ENCODE measurements around the gene LRRC75A.

Gene LRRC75A

GRCh38 chr17:16492613-16493530, 879 bp upstream of the LRRC75A start:
- no peak for DNase-seq

- DNase-seq = no peak
These were observed 776 bp downstream of the LRRC75A start for GRCh38 chr17:16491131-16491702.

- no peak for DNase-seq
These were observed 2.6 kb downstream of the LRRC75A start for GRCh38 chr17:16489431-16489830.

GRCh38 chr17:16488968-16489337, 3.0 kb downstream of the LRRC75A start:
- no peak for DNase-seq

GRCh38 chr17:16488186-16488967, 3.6 kb downstream of the LRRC75A start:
- no peak for DNase-seq

GRCh38 chr17:16486373-16487250, 5.4 kb downstream of the LRRC75A start:
- peak; percentile 63 for DNase-seq

- no peak for DNase-seq
These were observed 7.4 kb downstream of the LRRC75A start for GRCh38 chr17:16484445-16485175.

- DNase-seq = no peak
These were observed 8.9 kb downstream of the LRRC75A start for GRCh38 chr17:16483021-16483645.

- DNase-seq = no peak
These were observed 9.7 kb downstream of the LRRC75A start for GRCh38 chr17:16482253-16482652.

GRCh38 chr17:16480995-16481394, 11.0 kb downstream of the LRRC75A start:
- DNase-seq = no peak

GRCh38 chr17:16479264-16479663, 12.7 kb downstream of the LRRC75A start:
- DNase-seq = no peak

GRCh38 chr17:16478649-16479048, 13.3 kb downstream of the LRRC75A start:
- DNase-seq = no peak

- DNase-seq = no peak
These were observed 14.3 kb downstream of the LRRC75A start for GRCh38 chr17:16477666-16478065.

- no peak for DNase-seq
These were observed 14.7 kb downstream of the LRRC75A start for GRCh38 chr17:16477255-16477654.

- DNase-seq = no peak
These were observed 16.8 kb downstream of the LRRC75A start for GRCh38 chr17:16475179-16475704.

- DNase-seq = no peak
These were observed 17.8 kb downstream of the LRRC75A start for GRCh38 chr17:16474012-16474725.

- no peak for DNase-seq
These were observed 18.7 kb downstream of the LRRC75A start for GRCh38 chr17:16473044-16474011.

- no peak for DNase-seq
These were observed 19.5 kb downstream of the LRRC75A start for GRCh38 chr17:16472539-16472938.

- no peak for DNase-seq
These were observed 20.7 kb downstream of the LRRC75A start for GRCh38 chr17:16471295-16471694.
